HL-60 (cell line): ENCODE results near the gene KRTAP5-11.

Experiments used
- GABPA ChIP-seq: IDR thresholded peaks from 2 replicates; pipeline ENCODE4 v1.6.1; 2012; ENCODE audit warnings: low read depth
- POLR2AphosphoS5 ChIP-seq: IDR thresholded peaks from 2 replicates; pipeline ENCODE4 v1.6.1; 2012; ENCODE audit warnings: low read depth
- TF ChIP-seq, protein P1 (sequence below): IDR thresholded peaks from one replicate; pipeline ENCODE4 v1.5.1; 2011; ENCODE audit warnings: low read length, control low read depth, inconsistent platforms; ENCODE audit not compliant: insufficient read depth
- TF ChIP-seq, protein P2 (sequence below): IDR thresholded peaks from 2 replicates; pipeline ENCODE4 v1.6.1; 2012; ENCODE audit warnings: low read depth; ENCODE audit not compliant: insufficient replicate concordance

DNA sequence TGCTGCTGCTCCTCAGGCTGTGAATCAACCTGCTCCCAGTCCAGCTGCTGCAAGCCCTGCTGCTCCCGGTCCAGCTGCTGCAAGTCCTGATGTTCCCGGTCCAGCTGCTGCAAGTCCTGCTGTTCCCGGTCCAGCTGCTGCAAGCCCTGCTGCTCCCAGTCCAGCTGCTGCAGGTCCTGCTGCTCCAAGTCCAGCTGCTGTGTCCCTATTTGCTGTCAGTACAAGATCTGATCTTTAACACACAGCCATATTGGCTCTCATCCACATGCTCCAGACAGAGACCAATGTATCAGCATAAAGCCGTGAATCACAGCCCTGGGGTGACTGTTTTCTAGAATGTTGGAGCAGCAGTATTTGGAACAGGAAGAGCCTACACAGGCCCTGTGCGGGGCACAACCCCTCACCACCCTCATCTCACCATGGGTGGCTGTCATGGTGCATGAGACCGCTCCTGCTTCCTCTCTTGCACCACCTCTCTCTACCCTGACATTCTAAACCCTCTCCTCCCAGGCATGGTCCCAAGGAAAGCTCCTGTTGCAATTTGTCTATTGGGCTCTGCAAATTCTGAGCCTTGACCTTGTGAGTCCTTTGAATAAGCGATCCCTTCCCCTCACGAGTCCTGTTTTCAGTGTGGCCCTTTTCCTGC, 13.8 kb downstream of the KRTAP5-11 start:
- TF ChIP-seq, protein P1, sequence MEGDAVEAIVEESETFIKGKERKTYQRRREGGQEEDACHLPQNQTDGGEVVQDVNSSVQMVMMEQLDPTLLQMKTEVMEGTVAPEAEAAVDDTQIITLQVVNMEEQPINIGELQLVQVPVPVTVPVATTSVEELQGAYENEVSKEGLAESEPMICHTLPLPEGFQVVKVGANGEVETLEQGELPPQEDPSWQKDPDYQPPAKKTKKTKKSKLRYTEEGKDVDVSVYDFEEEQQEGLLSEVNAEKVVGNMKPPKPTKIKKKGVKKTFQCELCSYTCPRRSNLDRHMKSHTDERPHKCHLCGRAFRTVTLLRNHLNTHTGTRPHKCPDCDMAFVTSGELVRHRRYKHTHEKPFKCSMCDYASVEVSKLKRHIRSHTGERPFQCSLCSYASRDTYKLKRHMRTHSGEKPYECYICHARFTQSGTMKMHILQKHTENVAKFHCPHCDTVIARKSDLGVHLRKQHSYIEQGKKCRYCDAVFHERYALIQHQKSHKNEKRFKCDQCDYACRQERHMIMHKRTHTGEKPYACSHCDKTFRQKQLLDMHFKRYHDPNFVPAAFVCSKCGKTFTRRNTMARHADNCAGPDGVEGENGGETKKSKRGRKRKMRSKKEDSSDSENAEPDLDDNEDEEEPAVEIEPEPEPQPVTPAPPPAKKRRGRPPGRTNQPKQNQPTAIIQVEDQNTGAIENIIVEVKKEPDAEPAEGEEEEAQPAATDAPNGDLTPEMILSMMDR = no peak
- TF ChIP-seq, protein P2, sequence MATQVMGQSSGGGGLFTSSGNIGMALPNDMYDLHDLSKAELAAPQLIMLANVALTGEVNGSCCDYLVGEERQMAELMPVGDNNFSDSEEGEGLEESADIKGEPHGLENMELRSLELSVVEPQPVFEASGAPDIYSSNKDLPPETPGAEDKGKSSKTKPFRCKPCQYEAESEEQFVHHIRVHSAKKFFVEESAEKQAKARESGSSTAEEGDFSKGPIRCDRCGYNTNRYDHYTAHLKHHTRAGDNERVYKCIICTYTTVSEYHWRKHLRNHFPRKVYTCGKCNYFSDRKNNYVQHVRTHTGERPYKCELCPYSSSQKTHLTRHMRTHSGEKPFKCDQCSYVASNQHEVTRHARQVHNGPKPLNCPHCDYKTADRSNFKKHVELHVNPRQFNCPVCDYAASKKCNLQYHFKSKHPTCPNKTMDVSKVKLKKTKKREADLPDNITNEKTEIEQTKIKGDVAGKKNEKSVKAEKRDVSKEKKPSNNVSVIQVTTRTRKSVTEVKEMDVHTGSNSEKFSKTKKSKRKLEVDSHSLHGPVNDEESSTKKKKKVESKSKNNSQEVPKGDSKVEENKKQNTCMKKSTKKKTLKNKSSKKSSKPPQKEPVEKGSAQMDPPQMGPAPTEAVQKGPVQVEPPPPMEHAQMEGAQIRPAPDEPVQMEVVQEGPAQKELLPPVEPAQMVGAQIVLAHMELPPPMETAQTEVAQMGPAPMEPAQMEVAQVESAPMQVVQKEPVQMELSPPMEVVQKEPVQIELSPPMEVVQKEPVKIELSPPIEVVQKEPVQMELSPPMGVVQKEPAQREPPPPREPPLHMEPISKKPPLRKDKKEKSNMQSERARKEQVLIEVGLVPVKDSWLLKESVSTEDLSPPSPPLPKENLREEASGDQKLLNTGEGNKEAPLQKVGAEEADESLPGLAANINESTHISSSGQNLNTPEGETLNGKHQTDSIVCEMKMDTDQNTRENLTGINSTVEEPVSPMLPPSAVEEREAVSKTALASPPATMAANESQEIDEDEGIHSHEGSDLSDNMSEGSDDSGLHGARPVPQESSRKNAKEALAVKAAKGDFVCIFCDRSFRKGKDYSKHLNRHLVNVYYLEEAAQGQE = no peak
- no peak for TF ChIP-seq GABPA
- no peak for TF ChIP-seq POLR2AphosphoS5
